K562 (cell line): ENCODE measurements around the gene HVCN1. TPM values are rescaled to one million over a fixed set of nuclear protein-coding genes. Genes with fewer than 3 reads are reported as not detected.
"Not testable (repeated sequence)": the region's sequence is repeated elsewhere in the genome, so short reads cannot be mapped to it uniquely, and the experiment has no call there.

ENCODE experiments used
- ATAC-seq: fragments of 200-7000 bp; cut with Tn5 transposase; 3 replicates; pipeline ENCODE4 v1.9.1; 2020; ENCODE audit warnings: moderate library complexity
- BruUV-seq: library from RNA; stranded (reverse); fragments of 400-500 nt; replicated peaks from 2 replicates; lab custom pipeline; 2021; lab: Mats Ljungman, UMichigan
- CTCF ChIA-PET: fragments of 300-600 bp; formaldehyde crosslinking; extraction: SDS; loops from one replicate; lab custom pipeline; 2021; ENCODE audit warnings: low intra/inter-chr PET ratio; lab: Yijun Ruan, JAX
- POLR2A ChIA-PET: fragments of 300-600, 350-650 bp; sonication (Branson Sonifier 250); formaldehyde crosslinking; extraction: SDS; loops from one replicate; lab custom pipeline; 2021; ENCODE audit warnings: antibody characterized with exemption, inconsistent platforms; lab: Yijun Ruan, JAX
- DNase-seq, 4 experiments: peaks; one replicate each; pipeline versions ENCODE4 v3.0.0 to v3.0.0-alpha.2; 2011 to 2018; ENCODE audit warnings: low spot score in 3 of 4, mixed read lengths in 3 of 4; ENCODE audit errors: extremely low read depth in 1 of 4
- FAIRE-seq: peaks from 2 replicates; lab custom pipeline; 2011; peaks lifted over from hg19 to GRCh38; lab: Jason Lieb, UNC
- H2AFZ ChIP-seq: 2 replicates; pipeline ENCODE4 v1.6.0; 2011; ENCODE audit warnings: low read depth, low read length, control low read depth, inconsistent platforms
- H3K27ac ChIP-seq: fragments of 200-600 bp; 3 replicates; pipeline ENCODE4 v1.8.0; 2011; ENCODE audit warnings: low read depth, mild to moderate bottlenecking, control low read depth, inconsistent platforms, low read length, moderate library complexity, mixed read lengths; ENCODE audit errors: extremely low read depth
- H3K27me3 ChIP-seq, 2 experiments: fragments of 300-600 bp in 1 of 2; 2 replicates in 1 of 2; 3 replicates in 1 of 2; pipeline versions ENCODE4 v1.6.0 to v1.8.0; 2011; ENCODE audit warnings: inconsistent platforms in 2 of 2, low read length in 2 of 2, mild to moderate bottlenecking in 1 of 2, mixed read lengths in 1 of 2, moderate library complexity in 1 of 2; ENCODE audit not compliant: control insufficient read depth in 2 of 2, insufficient read depth in 2 of 2
- H3K36me3 ChIP-seq: fragments of 300-600 bp; 3 replicates; pipeline ENCODE4 v1.8.0; 2011; ENCODE audit warnings: mild to moderate bottlenecking, low read length, inconsistent platforms; ENCODE audit not compliant: control insufficient read depth, insufficient read depth
- H3K4me1 ChIP-seq, 2 experiments: fragments of 200-600 bp in 1 of 2; replicated peaks in 1 of 2; 2 replicates in 1 of 2; 3 replicates in 1 of 2; pipeline versions ENCODE4 v1.5.1 to v1.8.0; 2011; ENCODE audit warnings: inconsistent platforms in 2 of 2, low read length in 2 of 2, mild to moderate bottlenecking in 1 of 2, mixed read lengths in 1 of 2, moderate library complexity in 1 of 2; ENCODE audit not compliant: control insufficient read depth in 2 of 2, insufficient read depth in 2 of 2
- H3K4me2 ChIP-seq: 2 replicates; pipeline ENCODE4 v1.6.1; 2011; ENCODE audit warnings: low read length, control low read depth, inconsistent platforms, mixed read lengths; ENCODE audit not compliant: insufficient read depth
- H3K4me3 ChIP-seq: fragments of 200-600 bp; sonication (generic), shearing (Covaris generic); 2 replicates; pipeline ENCODE4 v1.5.1; 2016; ENCODE audit warnings: control low read depth, inconsistent platforms
- H3K79me2 ChIP-seq: fragments of 200-600 bp; 3 replicates; pipeline ENCODE4 v1.8.0; 2011; ENCODE audit warnings: low read length, inconsistent platforms; ENCODE audit not compliant: control insufficient read depth, insufficient read depth
- H3K9ac ChIP-seq, 2 experiments: 2 replicates each; pipeline versions ENCODE4 v1.6.0 to v1.6.1; 2011; ENCODE audit warnings: low read depth in 2 of 2, low read length in 2 of 2, control low read depth in 1 of 2, inconsistent platforms in 1 of 2, mild to moderate bottlenecking in 1 of 2, mixed read lengths in 1 of 2; ENCODE audit not compliant: insufficient read depth in 1 of 2
- H3K9me1 ChIP-seq: one replicate; pipeline ENCODE4 v1.6.0; 2011; ENCODE audit warnings: inconsistent platforms, mild to moderate bottlenecking, low read length, moderate library complexity; ENCODE audit not compliant: control insufficient read depth, insufficient read depth
- H3K9me3 ChIP-seq: replicated peaks from 2 replicates; pipeline ENCODE4 v1.5.1; 2011; ENCODE audit warnings: low read depth, low read length, inconsistent platforms; ENCODE audit not compliant: control insufficient read depth, insufficient read depth
- H4K20me1 ChIP-seq: replicated peaks from 2 replicates; pipeline ENCODE4 v1.6.1; 2011; ENCODE audit warnings: low read length, inconsistent platforms, mixed read lengths; ENCODE audit not compliant: control insufficient read depth, insufficient read depth
- MEIS2 ChIP-seq: fragments of 450-650 bp; IDR thresholded peaks from 2 replicates; pipeline ENCODE4 v1.6.1; 2014; ENCODE audit warnings: mild to moderate bottlenecking; ENCODE audit not compliant: partially characterized antibody
- YBX1 ChIP-seq: fragments of 450-650 bp; IDR thresholded peaks from 2 replicates; pipeline ENCODE4 v1.7.1; 2016; ENCODE audit warnings: mild to moderate bottlenecking
- WGBS: fragments of 100-300 bp; shearing (Covaris generic); methylation state at CpG from one replicate; pipeline ENCODE4 v1.1.6; 2016; ENCODE audit warnings: low coverage, mixed read lengths; ENCODE audit not compliant: insufficient coverage; ENCODE audit errors: missing lambda C conversion rate; 5-methylcytosine and 5-hydroxymethylcytosine counted together
- in situ Hi-C: fragments of 300-500 bp; cut with MboI; formaldehyde crosslinking; loops from 4 replicates; pipeline ENCODE4 v1.15.0; 2018; ENCODE audit warnings: inconsistent platforms, mixed read lengths
- intact Hi-C: fragments of 100-400 bp; cut with micrococcal nuclease; formaldehyde crosslinking; loops from 2 replicates; pipeline ENCODE4 v1.14.2; 2022
- polyA plus RNA-seq, 8 experiments: library from polyadenylated mRNA; depleted of rRNA in 4 of 8; stranded (reverse) in 5 of 8; unstranded in 3 of 8; fragments of >200 nt; fragmentation: Nextera tagmentation in 2 of 8; fragmentation: Illumina TruSeq in 1 of 8; extraction: Ambion mirVana in 2 of 8; extraction: Trizol in 1 of 8; gene quantifications; 2 replicates each; pipeline versions ENCODE4 v1.2.1 to v1.2.3, GENCODE V29; 2011 to 2014; ENCODE audit warnings: inconsistent platforms in 1 of 8, missing spikeins in 1 of 8
- total RNA-seq, 7 experiments: library from RNA; depleted of rRNA in 6 of 7; stranded (reverse); fragments of >200 nt in 6 of 7; fragmentation: Illumina TruSeq in 2 of 7; extraction: Trizol in 2 of 7; gene quantifications; 2 replicates each; pipeline versions ENCODE4 v1.2.1 to v1.2.3, GENCODE V29; 2011 to 2021; ENCODE audit warnings: low replicate concordance in 1 of 7
- TF ChIP-seq, protein P1 (sequence below): fragments of 450-650 bp; formaldehyde crosslinking; IDR thresholded peaks from 2 replicates; pipeline ENCODE4 v1.4.0; 2020; ENCODE audit warnings: mild to moderate bottlenecking, moderate library complexity
- TF ChIP-seq, protein P2 (sequence below): fragments of 450-650 bp; IDR thresholded peaks from 2 replicates; pipeline ENCODE4 v1.6.1; 2016
- TF ChIP-seq, protein P3 (sequence below), 2 experiments: IDR thresholded peaks in 1 of 2; conservative IDR thresholded peaks in 1 of 2; 2 replicates each; pipeline ENCODE4 v1.6.1; 2016; ENCODE audit warnings: low read depth in 2 of 2, mild to moderate bottlenecking in 1 of 2, missing compliant biosample characterization in 1 of 2, missing genetic modification characterization in 1 of 2, moderate library complexity in 1 of 2

The HVCN1 gene
- total and polyA plus RNA-seq, 9 of the 15 experiments (the other 6 are each of a cell fraction or from before 2014, with no cell fraction given), result 0.21 to 1.4 (median 0.74) TPM

DNA sequence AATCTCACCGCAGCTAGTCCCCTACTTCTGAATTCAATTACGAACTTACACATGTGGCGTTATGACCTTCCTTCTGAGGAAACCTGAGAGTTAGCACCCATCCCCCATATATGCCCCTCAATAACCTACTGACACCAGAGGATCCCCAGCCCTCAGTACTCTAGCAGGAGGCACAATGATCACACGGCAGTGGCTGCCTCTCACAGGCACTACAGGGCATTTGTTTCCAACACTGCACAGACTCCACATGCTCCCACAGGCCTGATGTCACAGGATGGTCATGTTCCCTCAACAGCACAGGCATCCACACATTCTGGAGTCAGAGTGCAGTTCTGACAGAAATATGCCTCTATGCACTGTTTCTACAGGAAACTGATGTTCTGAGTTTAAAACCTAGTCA is 36.4 kb upstream of the HVCN1 start (continued):
- TF ChIP-seq, protein P1, sequence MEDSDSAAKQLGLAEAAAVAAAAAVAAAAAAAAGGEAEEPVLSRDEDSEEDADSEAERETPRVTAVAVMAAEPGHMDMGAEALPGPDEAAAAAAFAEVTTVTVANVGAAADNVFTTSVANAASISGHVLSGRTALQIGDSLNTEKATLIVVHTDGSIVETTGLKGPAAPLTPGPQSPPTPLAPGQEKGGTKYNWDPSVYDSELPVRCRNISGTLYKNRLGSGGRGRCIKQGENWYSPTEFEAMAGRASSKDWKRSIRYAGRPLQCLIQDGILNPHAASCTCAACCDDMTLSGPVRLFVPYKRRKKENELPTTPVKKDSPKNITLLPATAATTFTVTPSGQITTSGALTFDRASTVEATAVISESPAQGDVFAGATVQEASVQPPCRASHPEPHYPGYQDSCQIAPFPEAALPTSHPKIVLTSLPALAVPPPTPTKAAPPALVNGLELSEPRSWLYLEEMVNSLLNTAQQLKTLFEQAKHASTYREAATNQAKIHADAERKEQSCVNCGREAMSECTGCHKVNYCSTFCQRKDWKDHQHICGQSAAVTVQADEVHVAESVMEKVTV (CRISPR knock-in tag), result no peak
- no peak for TF ChIP-seq YBX1

DNA sequence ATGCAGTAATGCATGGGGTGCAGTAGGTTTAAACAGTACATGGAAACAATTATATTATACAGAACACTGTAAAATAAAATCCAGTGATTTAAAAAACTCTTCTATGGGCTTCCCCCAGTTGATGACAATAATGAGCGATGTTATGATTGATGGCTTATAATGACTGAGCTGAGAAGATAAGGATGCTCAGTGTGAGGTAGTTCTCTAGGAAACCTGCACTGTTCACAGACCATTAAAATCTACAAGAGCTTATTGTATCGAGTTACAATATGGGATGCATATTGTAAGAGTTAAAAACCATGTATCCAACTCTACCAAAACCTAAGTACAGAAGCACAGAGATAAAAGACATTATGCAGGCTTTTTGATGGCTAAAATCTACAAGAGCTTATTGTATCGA is 34.0 kb upstream of the HVCN1 start:
- H3K36me3 ChIP-seq, result peaks cover 98% of the 10 kb centered on the region
- H3K27me3 ChIP-seq, ATAC-seq, CTCF ChIA-PET, BruUV-seq, H3K9ac ChIP-seq, H3K27ac ChIP-seq, intact Hi-C loops, H3K9me3 ChIP-seq, DNase-seq, H3K4me2 ChIP-seq, H2AFZ ChIP-seq, H3K9me1 ChIP-seq, FAIRE-seq, H3K4me1 ChIP-seq, H3K4me3 ChIP-seq, H4K20me1 ChIP-seq: not testable (repeated sequence)
- in situ Hi-C loops, result loop anchor here (5.0 kb wide), 1 partner anchor 104 kb away; no protein-coding TSS in a partner anchor
- TF ChIP-seq MEIS2, result peak; percentile 92
- TF ChIP-seq, protein P2, sequence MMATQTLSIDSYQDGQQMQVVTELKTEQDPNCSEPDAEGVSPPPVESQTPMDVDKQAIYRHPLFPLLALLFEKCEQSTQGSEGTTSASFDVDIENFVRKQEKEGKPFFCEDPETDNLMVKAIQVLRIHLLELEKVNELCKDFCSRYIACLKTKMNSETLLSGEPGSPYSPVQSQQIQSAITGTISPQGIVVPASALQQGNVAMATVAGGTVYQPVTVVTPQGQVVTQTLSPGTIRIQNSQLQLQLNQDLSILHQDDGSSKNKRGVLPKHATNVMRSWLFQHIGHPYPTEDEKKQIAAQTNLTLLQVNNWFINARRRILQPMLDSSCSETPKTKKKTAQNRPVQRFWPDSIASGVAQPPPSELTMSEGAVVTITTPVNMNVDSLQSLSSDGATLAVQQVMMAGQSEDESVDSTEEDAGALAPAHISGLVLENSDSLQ, result peak; percentile 66
- TF ChIP-seq, protein P3, sequence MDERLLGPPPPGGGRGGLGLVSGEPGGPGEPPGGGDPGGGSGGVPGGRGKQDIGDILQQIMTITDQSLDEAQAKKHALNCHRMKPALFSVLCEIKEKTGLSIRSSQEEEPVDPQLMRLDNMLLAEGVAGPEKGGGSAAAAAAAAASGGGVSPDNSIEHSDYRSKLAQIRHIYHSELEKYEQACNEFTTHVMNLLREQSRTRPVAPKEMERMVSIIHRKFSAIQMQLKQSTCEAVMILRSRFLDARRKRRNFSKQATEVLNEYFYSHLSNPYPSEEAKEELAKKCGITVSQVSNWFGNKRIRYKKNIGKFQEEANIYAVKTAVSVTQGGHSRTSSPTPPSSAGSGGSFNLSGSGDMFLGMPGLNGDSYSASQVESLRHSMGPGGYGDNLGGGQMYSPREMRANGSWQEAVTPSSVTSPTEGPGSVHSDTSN (CRISPR knock-in tag; IDR thresholded peaks at IDR 0.05; ENCODE audit: low read depth), result peak; percentile 59
- TF ChIP-seq, protein P3 (tag; conservative IDR thresholded peaks at IDR 0.05; ENCODE audit: low read depth), result peak; percentile 86
- POLR2A ChIA-PET, result interaction anchor here (0.7 to 1.6 kb wide), 4 partner anchors 9 to 87 kb away, joined by 3 to 7 read pairs (median 4); no protein-coding TSS in a partner anchor
- WGBS, result 56% methylated on average over 3 of the region's 3 CpGs
- H3K79me2 ChIP-seq, result peaks cover 31% of the 10 kb centered on the region
